ENCODE results near the gene DNASE2.

GRCh38 chr19:12921047-12921446 lies 39.8 kb upstream of the DNASE2 start:
- no peak for TF ChIP-seq REST (IDR thresholded peaks at IDR 0.05; ENCODE audit: insufficient read depth in 1 of 2, low read depth in 2 of 2, low read length in 2 of 2)
- TF ChIP-seq SIN3A (IDR thresholded peaks at IDR 0.05; ENCODE audit: borderline replicate concordance, insufficient read depth, low read length), result no peak
- peak; percentile 5; the same call in 1 of the 2 replicates for TF ChIP-seq POLR2AphosphoS5 (IDR thresholded peaks at IDR 0.05; ENCODE audit: low read depth, low read length)
- TF ChIP-seq TAF1 (IDR thresholded peaks at IDR 0.05; ENCODE audit: borderline replicate concordance, insufficient read depth, low read length), result no peak
- TF ChIP-seq FOXP2 (optimal IDR thresholded peaks at IDR 0.05; ENCODE audit: borderline replicate concordance, extremely low read depth, extremely low read length, insufficient read depth), result no peak

Data from PFSK-1 (cell line).